Endothelial cell of umbilical vein (primary cell): ENCODE measurements around the gene ABCC5. TPM values are rescaled to one million over a fixed set of nuclear protein-coding genes. Genes with fewer than 3 reads are reported as not detected.

Experiments
- BruUV-seq: library from RNA; stranded (reverse); fragments of 400-500 nt; replicated peaks from 2 replicates; lab custom pipeline; 2021; lab: Mats Ljungman, UMichigan
- CTCF ChIA-PET: fragments of 300-600, 350-600 bp; sonication (Branson Sonifier 250); formaldehyde crosslinking; loops from one replicate; lab custom pipeline; 2021; ENCODE audit warnings: antibody characterized with exemption, inconsistent platforms; lab: Charles Lee
- POLR2A ChIA-PET: fragments of 300-600, 350-600 bp; sonication (Branson Sonifier 250); formaldehyde crosslinking; loops from one replicate; lab custom pipeline; 2021; ENCODE audit warnings: antibody characterized with exemption, inconsistent platforms; lab: Charles Lee
- DNase-seq: peaks from one replicate; pipeline ENCODE4 v3.0.0-alpha.2; 2011; ENCODE audit warnings: low read depth, low spot score
- FAIRE-seq: peaks from 2 replicates; lab custom pipeline; 2011; peaks lifted over from hg19 to GRCh38; lab: Jason Lieb, UNC
- H2AFZ ChIP-seq: 2 replicates; pipeline ENCODE4 v1.6.0; 2012; ENCODE audit warnings: low read depth, low read length, control low read depth, inconsistent platforms
- H3K27ac ChIP-seq: 2 replicates; pipeline ENCODE4 v1.5.1; 2011; ENCODE audit warnings: low read depth, mild to moderate bottlenecking, control low read depth, low read length, moderate library complexity; ENCODE audit not compliant: insufficient read depth
- H3K27me3 ChIP-seq, 2 experiments: 2 replicates each; pipeline versions ENCODE4 v1.6.0 to v1.6.1; 2011; ENCODE audit warnings: low read length in 2 of 2, mixed read lengths in 1 of 2; ENCODE audit not compliant: control insufficient read depth in 2 of 2, insufficient read depth in 2 of 2
- H3K36me3 ChIP-seq, 2 experiments: 2 replicates in 1 of 2; 3 replicates in 1 of 2; pipeline ENCODE4 v1.5.1; 2011; ENCODE audit warnings: low read length in 2 of 2, mild to moderate bottlenecking in 1 of 2, moderate library complexity in 1 of 2; ENCODE audit not compliant: control insufficient read depth in 2 of 2, insufficient read depth in 2 of 2; ENCODE audit errors: extremely low read depth in 1 of 2
- H3K4me1 ChIP-seq: 3 replicates; pipeline ENCODE4 v1.5.1; 2011; ENCODE audit warnings: mild to moderate bottlenecking, low read length; ENCODE audit not compliant: control insufficient read depth, insufficient read depth; ENCODE audit errors: extremely low read depth
- H3K4me2 ChIP-seq: 2 replicates; pipeline ENCODE4 v1.6.1; 2011; ENCODE audit warnings: low read length, control low read depth, mixed read lengths; ENCODE audit not compliant: insufficient read depth
- H3K4me3 ChIP-seq, 3 experiments: fragments of 200-600 bp in 1 of 3; sonication (generic), shearing (Covaris generic) in 1 of 3; replicated peaks in 1 of 3; 2 replicates each; pipeline ENCODE4 v1.5.1; 2011 to 2016; ENCODE audit warnings: control low read depth in 3 of 3, low read length in 3 of 3, mild to moderate bottlenecking in 2 of 3, inconsistent platforms in 1 of 3, low read depth in 1 of 3, moderate library complexity in 1 of 3; ENCODE audit not compliant: insufficient read depth in 1 of 3
- H3K79me2 ChIP-seq: 2 replicates; pipeline ENCODE4 v1.6.0; 2012; ENCODE audit warnings: low read length, inconsistent platforms; ENCODE audit not compliant: control insufficient read depth, insufficient read depth
- H3K9ac ChIP-seq: replicated peaks from 2 replicates; pipeline ENCODE3; 2011; ENCODE audit warnings: low read length, control low read depth; ENCODE audit not compliant: insufficient read depth; ENCODE audit errors: extremely low read depth
- H3K9me1 ChIP-seq: replicated peaks from 3 replicates; pipeline ENCODE4 v1.6.0; 2011; ENCODE audit warnings: mild to moderate bottlenecking, low read length; ENCODE audit not compliant: control insufficient read depth, insufficient read depth; ENCODE audit errors: extremely low read depth
- H3K9me3 ChIP-seq: replicated peaks from 2 replicates; pipeline ENCODE4 v1.5.1; 2012; ENCODE audit warnings: low read length, inconsistent platforms; ENCODE audit not compliant: control insufficient read depth, insufficient read depth
- H4K20me1 ChIP-seq: replicated peaks from 2 replicates; pipeline ENCODE3; 2011; ENCODE audit warnings: mild to moderate bottlenecking, low read length; ENCODE audit not compliant: control insufficient read depth, insufficient read depth; ENCODE audit errors: extremely low read depth
- CTCF ChIP-seq, 2 donors: IDR thresholded peaks; 1 replicate in 1 of 2; 2 replicates in 1 of 2; pipeline ENCODE4 v1.5.1; 2011; ENCODE audit warnings: low read length in 2 of 2, mild to moderate bottlenecking in 2 of 2, moderate library complexity in 2 of 2, control low read depth in 1 of 2, inconsistent platforms in 1 of 2, low read depth in 1 of 2; ENCODE audit not compliant: insufficient read depth in 1 of 2; ENCODE audit errors: extremely low read depth in 1 of 2
- EZH2 ChIP-seq: IDR thresholded peaks from 2 replicates; pipeline ENCODE4 v1.6.1; 2012; ENCODE audit warnings: borderline replicate concordance, low read depth, mild to moderate bottlenecking, moderate library complexity, low read length, inconsistent platforms; ENCODE audit not compliant: severe bottlenecking
- FOS ChIP-seq: IDR thresholded peaks from 2 replicates; pipeline ENCODE4 v1.6.1; 2011; ENCODE audit warnings: mild to moderate bottlenecking, low read length, moderate library complexity, borderline replicate concordance; ENCODE audit not compliant: insufficient read depth
- GATA2 ChIP-seq: IDR thresholded peaks from 2 replicates; pipeline ENCODE4 v1.7.0; 2011; ENCODE audit warnings: low read depth, mild to moderate bottlenecking, moderate library complexity, mixed read lengths, low read length; ENCODE audit not compliant: insufficient read length, insufficient read depth
- JUN ChIP-seq: IDR thresholded peaks from 2 replicates; pipeline ENCODE4 v1.6.1; 2011; ENCODE audit warnings: borderline replicate concordance, low read depth; ENCODE audit not compliant: insufficient read length, insufficient read depth
- MYC ChIP-seq: IDR thresholded peaks from one replicate; pipeline ENCODE4 v1.6.1; 2011; ENCODE audit warnings: mild to moderate bottlenecking, low read depth, low read length
- POLR2A ChIP-seq: IDR thresholded peaks from 2 replicates; pipeline ENCODE4 v1.6.1; 2012; ENCODE audit warnings: low read depth, mild to moderate bottlenecking, control low read depth, low read length
- POLR2AphosphoS5 ChIP-seq: IDR thresholded peaks from 2 replicates; pipeline ENCODE4 v1.6.1; 2012; ENCODE audit warnings: low read depth, mild to moderate bottlenecking, control low read depth, low read length, moderate library complexity; ENCODE audit not compliant: insufficient read depth
- dilution Hi-C: fragments of 300-500 bp; cut with MboI; formaldehyde crosslinking; loops from one replicate; pipeline ENCODE4 v1.15.0; 2019; ENCODE audit warnings: low sequenced_read_pairs; ENCODE audit not compliant: extremely low pct_ligation_motif_present
- intact Hi-C: fragments of 100-400 bp; cut with micrococcal nuclease; formaldehyde crosslinking; loops from one replicate; pipeline ENCODE4 v1.10.0; 2022
- polyA plus RNA-seq, 4 experiments: library from polyadenylated mRNA; depleted of rRNA in 3 of 4; stranded (reverse) in 3 of 4; unstranded in 1 of 4; fragments of >200 nt; gene quantifications; 2 replicates each; pipeline versions ENCODE4 v1.2.1 to v1.2.3, GENCODE V29; 2011 to 2012; ENCODE audit warnings: missing spikeins in 1 of 4
- total RNA-seq: library from RNA; stranded (reverse); gene quantifications from 2 replicates; pipeline ENCODE4 v1.2.3, GENCODE V29; 2021
- TF ChIP-seq, protein P1 (sequence below): IDR thresholded peaks from 2 replicates; pipeline ENCODE4 v1.6.1; 2011; ENCODE audit not compliant: insufficient read depth, insufficient read length

Gene ABCC5
- total and polyA plus RNA-seq, 2 donors (not counting 3 experiments of a cell fraction or from before 2014, with no cell fraction given): 22.5 to 24.6 TPM

DNA sequence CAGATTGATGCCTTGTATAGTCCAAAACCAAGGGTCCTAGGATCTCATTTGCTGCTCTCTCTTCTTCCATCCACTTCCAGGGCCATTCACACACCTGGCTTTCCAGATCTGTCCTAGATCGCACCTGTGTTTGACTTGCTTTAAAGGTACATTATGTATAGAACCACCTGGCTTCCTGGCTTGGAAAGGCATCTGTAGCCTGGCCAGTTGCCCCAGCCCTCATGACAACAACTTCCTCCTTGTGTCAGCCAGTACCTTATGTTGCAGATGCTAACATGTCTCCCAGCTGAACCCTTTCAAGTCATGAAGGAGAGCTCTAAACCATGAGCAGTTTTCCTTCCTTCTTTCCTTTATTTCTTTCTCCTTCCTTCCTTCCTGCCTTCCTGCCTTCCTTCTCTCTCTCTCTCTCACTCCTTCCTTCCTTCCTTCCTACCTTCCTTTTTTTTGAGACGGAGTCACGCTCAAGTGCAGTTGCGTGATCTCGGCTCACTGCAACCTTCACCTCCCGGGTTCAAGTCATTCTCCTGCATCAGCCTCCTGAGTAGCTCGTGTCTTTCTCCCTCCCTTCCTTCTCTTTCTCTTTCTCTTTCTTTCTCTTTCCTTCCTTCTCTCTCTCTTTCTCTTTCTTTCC lies 32.6 kb upstream of the ABCC5 start:
- ChIA-PET POLR2A (interaction anchor here (0.6 kb wide), 1 partner anchor 171 kb away, joined by 3 read pairs; no protein-coding TSS in a partner anchor), CTCF (no interaction called here)
- H2AFZ ChIP-seq: no peak overlapping the region
- TF ChIP-seq POLR2AphosphoS5: no peak
- TF ChIP-seq EZH2: no peak
- no peak for TF ChIP-seq GATA2
- no peak for TF ChIP-seq FOS
- TF ChIP-seq JUN: no peak
- no peak for TF ChIP-seq MYC
- TF ChIP-seq CTCF (IDR thresholded peaks at IDR 0.05; ENCODE audit: extremely low read depth in 1 of 2, insufficient read depth in 1 of 2, low read depth in 1 of 2, low read length in 2 of 2): no peak
- TF ChIP-seq, protein P1, sequence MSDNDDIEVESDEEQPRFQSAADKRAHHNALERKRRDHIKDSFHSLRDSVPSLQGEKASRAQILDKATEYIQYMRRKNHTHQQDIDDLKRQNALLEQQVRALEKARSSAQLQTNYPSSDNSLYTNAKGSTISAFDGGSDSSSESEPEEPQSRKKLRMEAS: no peak
- no peak for TF ChIP-seq POLR2A
- H3K4me3 ChIP-seq: no peak overlapping the region
- no peaks in the 10 kb centered on the region for H3K9me1 ChIP-seq
- no peak overlapping the region for H3K27ac ChIP-seq
- FAIRE-seq (no peak), DNase-seq (no peak)
- no peak overlapping the region for H3K9ac ChIP-seq
- no peaks in the 10 kb centered on the region for H3K9me3 ChIP-seq
- no peaks in the 10 kb centered on the region for H4K20me1 ChIP-seq
- dilution Hi-C loops (no loop called here), intact Hi-C loops (no loop called here)
- H3K27me3 ChIP-seq: peaks cover 0 to 7% of the 10 kb centered on the region in 2 experiments
- H3K4me2 ChIP-seq: no peak overlapping the region
- no peaks in the 10 kb centered on the region for H3K4me1 ChIP-seq
- BruUV-seq: no TSS peak
- H3K36me3 ChIP-seq: no peaks in the 10 kb centered on the region
- H3K79me2 ChIP-seq: no peaks in the 10 kb centered on the region
